ENCODE results near the gene BICD1. TPM values are rescaled to one million over a fixed set of nuclear protein-coding genes. Genes with fewer than 3 reads are reported as not detected.

Gene BICD1
- total and polyA plus RNA-seq, 2 donors (not counting 1 experiment from before 2014, with no cell fraction given) = 11.1 to 12.4 TPM

DNA sequence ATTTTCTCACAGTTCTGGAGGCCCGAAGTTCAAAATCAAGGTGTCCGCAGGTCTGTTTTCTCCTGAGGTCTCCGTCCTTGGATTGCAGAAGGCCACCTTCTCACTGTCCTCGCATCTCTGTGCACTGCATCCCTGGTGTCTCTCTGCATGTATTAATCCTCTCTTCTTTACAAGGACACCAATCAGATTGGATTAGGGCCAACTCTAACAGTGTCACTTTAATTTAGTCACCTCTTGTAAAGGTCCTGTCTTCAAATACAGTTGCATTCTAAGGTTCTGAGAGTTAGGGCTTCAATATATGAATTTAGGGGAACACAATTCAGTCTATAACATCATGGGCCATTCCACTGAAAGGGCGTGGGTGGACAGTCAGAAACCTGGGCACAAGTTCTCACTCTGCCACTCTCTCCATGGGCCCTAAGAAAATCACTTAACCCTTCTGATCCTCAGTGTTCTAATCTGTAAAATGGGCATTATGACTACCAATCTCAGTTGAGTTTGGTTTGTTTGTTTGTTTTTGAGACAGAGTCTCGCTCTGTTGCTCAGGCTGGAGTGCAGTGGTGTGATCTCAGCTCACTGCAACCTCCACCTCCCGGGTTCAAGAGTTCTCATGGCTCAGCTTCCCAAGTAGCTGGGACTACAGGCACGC, 251.1 kb downstream of the BICD1 start:
- Histone ChIP-seq H3K4me3 (replicated peaks in 1 of 4; ENCODE audit: control extremely low read depth in 1 of 4, insufficient read depth in 1 of 4, low read depth in 3 of 4, low read length in 4 of 4) (no peak overlapping the region), H3K79me2 (ENCODE audit: control insufficient read depth, insufficient read depth, low read length) (no peaks in the 10 kb centered on the region), H3K4me2 (ENCODE audit: extremely low read depth, insufficient read depth, low read length) (no peak overlapping the region), H4K20me1 (ENCODE audit: control insufficient read depth, extremely low read depth, insufficient read depth, low read length) (no peaks in the 10 kb centered on the region), H3K9me3 (ENCODE audit: control insufficient read depth, insufficient read depth, low read depth, low read length) (no peaks in the 10 kb centered on the region), H3K9ac (ENCODE audit: insufficient read depth, low read length) (no peak overlapping the region), H3K27me3 (ENCODE audit: control insufficient read depth, insufficient read depth, low read length) (no peaks in the 10 kb centered on the region), H3K27ac (ENCODE audit: insufficient read depth, low read length) (no peak overlapping the region), H3K4me1 (ENCODE audit: control insufficient read depth, extremely low read depth, insufficient read depth, low read length) (no peaks in the 10 kb centered on the region), H3K36me3 (ENCODE audit: control insufficient read depth, insufficient read depth, low read length) (no peaks in the 10 kb centered on the region), H2AFZ (ENCODE audit: low read length) (no peak overlapping the region)
- DNase-seq (ENCODE audit: low read depth in 2 of 2) = no peak
- TF ChIP-seq EZH2 (IDR thresholded peaks at IDR 0.05; ENCODE audit: low read length, missing control alignments) (no peak), CTCF (conservative IDR thresholded peaks at IDR 0.05 in 1 of 2, IDR thresholded peaks at IDR 0.05 in 1 of 2; ENCODE audit: low read depth in 1 of 2, low read length in 2 of 2) (no peak)

- TF ChIP-seq EZH2 (IDR thresholded peaks at IDR 0.05; ENCODE audit: low read length, missing control alignments) (no peak), CTCF (conservative IDR thresholded peaks at IDR 0.05 in 1 of 2, IDR thresholded peaks at IDR 0.05 in 1 of 2; ENCODE audit: low read depth in 1 of 2, low read length in 2 of 2) (no peak)
- H3K9me3 ChIP-seq (ENCODE audit: control insufficient read depth, insufficient read depth, low read depth, low read length) = no peaks in the 10 kb centered on the region
- no peak for DNase-seq (ENCODE audit: low read depth in 2 of 2)
Observed at GRCh38 chr12:32360956-32361355, 254.3 kb downstream of the BICD1 start.

GRCh38 chr12:32362892-32363291, 256.2 kb downstream of the BICD1 start:
- no peak for DNase-seq (ENCODE audit: low read depth in 2 of 2)
- Histone ChIP-seq H3K9me3 (ENCODE audit: control insufficient read depth, insufficient read depth, low read depth, low read length) (no peaks in the 10 kb centered on the region), H4K20me1 (ENCODE audit: control insufficient read depth, extremely low read depth, insufficient read depth, low read length) (no peaks in the 10 kb centered on the region), H3K27me3 (ENCODE audit: control insufficient read depth, insufficient read depth, low read length) (no peaks in the 10 kb centered on the region), H3K36me3 (ENCODE audit: control insufficient read depth, insufficient read depth, low read length) (no peaks in the 10 kb centered on the region), H3K27ac (ENCODE audit: insufficient read depth, low read length) (no peak overlapping the region), H3K9ac (ENCODE audit: insufficient read depth, low read length) (no peak overlapping the region), H3K79me2 (ENCODE audit: control insufficient read depth, insufficient read depth, low read length) (no peaks in the 10 kb centered on the region), H3K4me2 (ENCODE audit: extremely low read depth, insufficient read depth, low read length) (no peak overlapping the region), H3K4me3 (replicated peaks in 1 of 4; ENCODE audit: control extremely low read depth in 1 of 4, insufficient read depth in 1 of 4, low read depth in 3 of 4, low read length in 4 of 4) (no peak overlapping the region), H3K4me1 (ENCODE audit: control insufficient read depth, extremely low read depth, insufficient read depth, low read length) (no peaks in the 10 kb centered on the region), H2AFZ (ENCODE audit: low read length) (no peak overlapping the region)
- TF ChIP-seq CTCF (conservative IDR thresholded peaks at IDR 0.05 in 1 of 2, IDR thresholded peaks at IDR 0.05 in 1 of 2; ENCODE audit: low read depth in 1 of 2, low read length in 2 of 2) = no peak
- TF ChIP-seq EZH2 (IDR thresholded peaks at IDR 0.05; ENCODE audit: low read length, missing control alignments) = no peak

More at GRCh38 chr12:32360956-32361355, 254.3 kb downstream of the BICD1 start:
- Histone ChIP-seq H3K79me2 (ENCODE audit: control insufficient read depth, insufficient read depth, low read length) (no peaks in the 10 kb centered on the region), H3K27ac (ENCODE audit: insufficient read depth, low read length) (no peak overlapping the region), H4K20me1 (ENCODE audit: control insufficient read depth, extremely low read depth, insufficient read depth, low read length) (no peaks in the 10 kb centered on the region), H3K9ac (ENCODE audit: insufficient read depth, low read length) (no peak overlapping the region), H3K36me3 (ENCODE audit: control insufficient read depth, insufficient read depth, low read length) (no peaks in the 10 kb centered on the region), H2AFZ (ENCODE audit: low read length) (no peak overlapping the region), H3K4me1 (ENCODE audit: control insufficient read depth, extremely low read depth, insufficient read depth, low read length) (no peaks in the 10 kb centered on the region), H3K4me3 (replicated peaks in 1 of 4; ENCODE audit: control extremely low read depth in 1 of 4, insufficient read depth in 1 of 4, low read depth in 3 of 4, low read length in 4 of 4) (no peak overlapping the region), H3K4me2 (ENCODE audit: extremely low read depth, insufficient read depth, low read length) (no peak overlapping the region), H3K27me3 (ENCODE audit: control insufficient read depth, insufficient read depth, low read length) (no peaks in the 10 kb centered on the region)
